KMS-11 (cell line): ENCODE data around the gene LCE2C.
"Not testable (repeated sequence)": the region's sequence is repeated elsewhere in the genome, so short reads cannot be mapped to it uniquely, and the experiment has no call there.

Experiments used
- H2AFZ ChIP-seq: fragments of 200-600 bp; sonication (generic); 2 replicates; pipeline ENCODE4 v1.6.1; 2016; ENCODE audit warnings: antibody characterized with exemption, mixed run types, low read depth
- H3K27ac ChIP-seq: fragments of 200-600 bp; sonication (generic); 2 replicates; pipeline ENCODE4 v1.6.1; 2016; ENCODE audit warnings: mild to moderate bottlenecking, mixed run types
- H3K27me3 ChIP-seq: fragments of 200-600 bp; sonication (generic); 2 replicates; pipeline ENCODE4 v1.6.1; 2017; ENCODE audit warnings: mild to moderate bottlenecking, low read depth, mixed run types, moderate library complexity; ENCODE audit not compliant: insufficient read depth
- H3K36me3 ChIP-seq: fragments of 200-600 bp; sonication (generic); 2 replicates; pipeline ENCODE4 v1.6.1; 2017; ENCODE audit warnings: mild to moderate bottlenecking, mixed run types; ENCODE audit not compliant: insufficient read depth
- H3K4me1 ChIP-seq: fragments of 200-600 bp; sonication (generic); 2 replicates; pipeline ENCODE4 v1.6.1; 2016; ENCODE audit warnings: mild to moderate bottlenecking, low read depth, mixed run types; ENCODE audit not compliant: poor library complexity, severe bottlenecking
- H3K4me2 ChIP-seq: fragments of 200-600 bp; sonication (generic); 2 replicates; pipeline ENCODE4 v1.7.0; 2016; ENCODE audit warnings: mild to moderate bottlenecking, mixed run types
- H3K4me3 ChIP-seq: fragments of 200-600 bp; sonication (generic); IDR thresholded peaks from 2 replicates; pipeline ENCODE4 v1.6.1; 2017; ENCODE audit warnings: low read depth, low read length, mixed read lengths; ENCODE audit not compliant: insufficient read depth
- H3K79me2 ChIP-seq: fragments of 200-600 bp; sonication (generic); 2 replicates; pipeline ENCODE4 v1.6.1; 2016; ENCODE audit warnings: low read depth, mixed run types; ENCODE audit not compliant: insufficient read depth
- H3K9ac ChIP-seq: fragments of 200-600 bp; sonication (generic); 2 replicates; pipeline ENCODE4 v1.6.1; 2016; ENCODE audit warnings: mild to moderate bottlenecking, mixed run types
- H4K20me1 ChIP-seq: fragments of 200-600 bp; sonication (generic); 2 replicates; pipeline ENCODE4 v1.6.1; 2016; ENCODE audit warnings: mild to moderate bottlenecking, mixed run types; ENCODE audit not compliant: insufficient read depth
- TF ChIP-seq, protein P1 (sequence below): fragments of 200-600 bp; sonication (generic); conservative IDR thresholded peaks from 2 replicates; pipeline ENCODE4 v1.6.1; 2017; ENCODE audit warnings: low read depth, mild to moderate bottlenecking, antibody characterized with exemption, low read length, moderate library complexity, mixed read lengths

The LCE2C gene

GRCh38 chr1:152674983-152675382 is at the start of gene LCE2C:
Gene LCE2C, plus strand, starts transcription at chr1:152675279. Its CDS starts 737 bp downstream, at chr1:152676016.
- H3K4me2 ChIP-seq, H3K27ac ChIP-seq, H3K4me1 ChIP-seq, H4K20me1 ChIP-seq, H3K4me3 ChIP-seq, H3K36me3 ChIP-seq, H3K79me2 ChIP-seq, H2AFZ ChIP-seq, H3K27me3 ChIP-seq, H3K9ac ChIP-seq: not testable (repeated sequence)

GRCh38 chr1:152626744-152627143 is 48.3 kb upstream of the LCE2C start:
- Histone ChIP-seq H3K27ac (no peak overlapping the region), H3K36me3 (no peaks in the 10 kb centered on the region), H3K9ac (no peak overlapping the region), H3K4me3 (no peak overlapping the region), H3K4me2 (no peak overlapping the region), H2AFZ (no peak overlapping the region), H3K79me2 (no peaks in the 10 kb centered on the region), H3K27me3 (no peaks in the 10 kb centered on the region), H4K20me1 (no peaks in the 10 kb centered on the region), H3K4me1 (no peaks in the 10 kb centered on the region)
- TF ChIP-seq, protein P1, sequence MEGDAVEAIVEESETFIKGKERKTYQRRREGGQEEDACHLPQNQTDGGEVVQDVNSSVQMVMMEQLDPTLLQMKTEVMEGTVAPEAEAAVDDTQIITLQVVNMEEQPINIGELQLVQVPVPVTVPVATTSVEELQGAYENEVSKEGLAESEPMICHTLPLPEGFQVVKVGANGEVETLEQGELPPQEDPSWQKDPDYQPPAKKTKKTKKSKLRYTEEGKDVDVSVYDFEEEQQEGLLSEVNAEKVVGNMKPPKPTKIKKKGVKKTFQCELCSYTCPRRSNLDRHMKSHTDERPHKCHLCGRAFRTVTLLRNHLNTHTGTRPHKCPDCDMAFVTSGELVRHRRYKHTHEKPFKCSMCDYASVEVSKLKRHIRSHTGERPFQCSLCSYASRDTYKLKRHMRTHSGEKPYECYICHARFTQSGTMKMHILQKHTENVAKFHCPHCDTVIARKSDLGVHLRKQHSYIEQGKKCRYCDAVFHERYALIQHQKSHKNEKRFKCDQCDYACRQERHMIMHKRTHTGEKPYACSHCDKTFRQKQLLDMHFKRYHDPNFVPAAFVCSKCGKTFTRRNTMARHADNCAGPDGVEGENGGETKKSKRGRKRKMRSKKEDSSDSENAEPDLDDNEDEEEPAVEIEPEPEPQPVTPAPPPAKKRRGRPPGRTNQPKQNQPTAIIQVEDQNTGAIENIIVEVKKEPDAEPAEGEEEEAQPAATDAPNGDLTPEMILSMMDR, result no peak

DNA sequence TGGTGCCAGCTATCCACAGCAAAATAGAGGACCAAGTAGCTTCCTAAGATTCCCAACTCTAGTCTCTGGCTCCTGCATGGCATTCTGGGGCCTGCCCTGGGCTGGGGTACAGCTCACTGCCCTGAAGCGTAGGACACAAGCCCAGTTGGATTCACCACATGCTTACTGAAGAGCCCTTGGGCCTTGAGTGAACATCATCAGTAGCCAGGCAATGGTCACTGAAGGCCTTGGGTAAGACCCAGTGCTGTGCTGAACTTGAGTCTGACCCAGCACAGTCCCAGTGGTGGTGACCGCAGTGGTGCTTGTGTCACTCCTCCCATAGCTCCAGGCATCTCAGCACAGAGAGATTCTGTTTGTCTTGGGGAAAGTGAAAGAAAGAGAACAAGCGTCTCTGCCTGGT is 44.5 kb upstream of the LCE2C start:
- TF ChIP-seq, protein P1, result no peak
- H3K4me1 ChIP-seq, result no peaks in the 10 kb centered on the region
- no peak overlapping the region for H2AFZ ChIP-seq
- H3K27me3 ChIP-seq, result no peaks in the 10 kb centered on the region
- no peaks in the 10 kb centered on the region for H3K36me3 ChIP-seq
- no peak overlapping the region for H3K4me2 ChIP-seq
- H3K27ac ChIP-seq, result no peak overlapping the region
- no peaks in the 10 kb centered on the region for H3K79me2 ChIP-seq
- no peak overlapping the region for H3K4me3 ChIP-seq
- H4K20me1 ChIP-seq, result no peaks in the 10 kb centered on the region
- H3K9ac ChIP-seq, result no peak overlapping the region

DNA sequence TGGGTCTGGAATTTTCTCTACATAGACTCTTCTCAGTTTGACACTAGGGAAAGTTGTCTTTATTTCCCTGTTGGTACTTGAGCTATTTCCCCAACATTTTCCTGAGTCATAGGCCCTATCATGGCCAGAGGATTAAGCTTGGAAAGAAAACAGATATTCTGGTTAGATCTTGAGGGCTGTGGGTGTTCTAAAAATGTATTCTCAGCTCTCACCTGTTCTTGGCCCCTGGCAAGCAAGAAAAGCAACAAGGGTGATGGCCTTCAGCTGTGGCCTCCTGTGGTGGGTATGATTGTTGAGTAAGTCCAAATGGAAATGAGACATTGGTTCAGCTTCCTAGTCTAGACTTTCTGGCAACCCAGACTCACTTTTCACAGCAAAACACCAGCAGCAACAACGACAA is 34.7 kb upstream of the LCE2C start:
- no peak overlapping the region for H3K9ac ChIP-seq
- no peaks in the 10 kb centered on the region for H3K79me2 ChIP-seq
- no peak overlapping the region for H2AFZ ChIP-seq
- H3K4me2 ChIP-seq, result no peak overlapping the region
- no peaks in the 10 kb centered on the region for H4K20me1 ChIP-seq
- no peaks in the 10 kb centered on the region for H3K4me1 ChIP-seq
- H3K27ac ChIP-seq, result no peak overlapping the region
- TF ChIP-seq, protein P1, result no peak
- no peaks in the 10 kb centered on the region for H3K27me3 ChIP-seq
- H3K4me3 ChIP-seq, result no peak overlapping the region
- no peaks in the 10 kb centered on the region for H3K36me3 ChIP-seq

- Histone ChIP-seq H3K27me3 (no peaks in the 10 kb centered on the region), H3K4me1 (no peaks in the 10 kb centered on the region), H3K27ac (no peak overlapping the region), H4K20me1 (no peaks in the 10 kb centered on the region), H3K4me2 (no peak overlapping the region), H3K79me2 (no peaks in the 10 kb centered on the region), H3K36me3 (no peaks in the 10 kb centered on the region), H3K9ac (no peak overlapping the region), H2AFZ (no peak overlapping the region), H3K4me3 (no peak overlapping the region)
- TF ChIP-seq, protein P1, result no peak
Observed at GRCh38 chr1:152643945-152644344, 31.1 kb upstream of the LCE2C start.
